SK-N-SH (cell line): Measurements from ENCODE around the gene DUSP16. TPM values are rescaled to one million over a fixed set of nuclear protein-coding genes. Genes with fewer than 3 reads are reported as not detected.

Experiments used
- CTCF ChIA-PET: fragments of 300-600, 350-600 bp; formaldehyde crosslinking; extraction: SDS; loops from one replicate; lab custom pipeline; 2021; lab: Yijun Ruan, JAX
- POLR2A ChIA-PET: fragments of 350-600 bp; sonication (Branson Sonifier 250); formaldehyde crosslinking; extraction: SDS; loops from one replicate; lab custom pipeline; 2020; ENCODE audit warnings: antibody characterized with exemption, inconsistent platforms; lab: Yijun Ruan, JAX
- DNase-seq: peaks from one replicate; pipeline ENCODE4 v3.0.0; 2012
- H2AFZ ChIP-seq: fragments of 200-600 bp; sonication (generic); 2 replicates; pipeline ENCODE4 v1.8.1; 2016; ENCODE audit warnings: antibody characterized with exemption, mild to moderate bottlenecking, low read depth
- H3F3A ChIP-seq: fragments of 200-600 bp; sonication (generic); replicated peaks from 2 replicates; pipeline ENCODE3; 2016; ENCODE audit warnings: antibody characterized with exemption, mild to moderate bottlenecking; ENCODE audit not compliant: insufficient read depth
- H3K27ac ChIP-seq, 2 experiments: fragments of 200-500 bp in 1 of 2; fragments of 200-600 bp in 1 of 2; sonication (Bioruptor generic) in 1 of 2; sonication (generic), shearing (Covaris generic) in 1 of 2; 2 replicates each; pipeline versions ENCODE4 v1.5.1 to v1.6.1; 2014 to 2016; ENCODE audit warnings: low read depth in 2 of 2, inconsistent platforms in 1 of 2, low read length in 1 of 2, mild to moderate bottlenecking in 1 of 2, mixed read lengths in 1 of 2
- H3K27me3 ChIP-seq: fragments of 200-600 bp; sonication (generic), shearing (Covaris generic); 2 replicates; pipeline ENCODE4 v1.6.1; 2016; ENCODE audit warnings: mixed run types; ENCODE audit not compliant: insufficient read depth
- H3K36me3 ChIP-seq, 2 experiments: fragments of 200-500 bp in 1 of 2; fragments of 200-600 bp in 1 of 2; sonication (Bioruptor generic) in 1 of 2; sonication (generic) in 1 of 2; replicated peaks in 1 of 2; 2 replicates each; pipeline versions ENCODE3 to v1.5.1; 2014 to 2016; ENCODE audit warnings: low read length in 1 of 2, mild to moderate bottlenecking in 1 of 2; ENCODE audit not compliant: insufficient read depth in 2 of 2, control insufficient read depth in 1 of 2
- H3K4me1 ChIP-seq, 2 experiments: fragments of 200-500 bp in 1 of 2; fragments of 200-600 bp in 1 of 2; sonication (Bioruptor generic) in 1 of 2; sonication (generic), shearing (Covaris generic) in 1 of 2; 2 replicates each; pipeline versions ENCODE4 v1.5.1 to v1.6.1; 2014 to 2016; ENCODE audit warnings: low read depth in 1 of 2, low read length in 1 of 2, mixed run types in 1 of 2; ENCODE audit not compliant: insufficient read depth in 2 of 2, control insufficient read depth in 1 of 2
- H3K4me2 ChIP-seq: fragments of 200-600 bp; sonication (generic), shearing (Covaris generic); 2 replicates; pipeline ENCODE4 v1.6.1; 2017; ENCODE audit warnings: mixed run types
- H3K4me3 ChIP-seq, 2 experiments: fragments of 200-500 bp in 1 of 2; fragments of 200-600 bp in 1 of 2; sonication (Bioruptor generic) in 1 of 2; sonication (generic), shearing (Covaris generic) in 1 of 2; 2 replicates each; pipeline versions ENCODE4 v1.5.1 to v1.8.1; 2014 to 2016; ENCODE audit warnings: low read depth in 2 of 2, inconsistent platforms in 1 of 2, low read length in 1 of 2, mild to moderate bottlenecking in 1 of 2, mixed read lengths in 1 of 2, moderate library complexity in 1 of 2
- H3K79me2 ChIP-seq: fragments of 200-600 bp; sonication (generic); 2 replicates; pipeline ENCODE4 v1.8.1; 2017; ENCODE audit warnings: mild to moderate bottlenecking; ENCODE audit not compliant: insufficient read depth
- H3K9ac ChIP-seq: fragments of 200-600 bp; sonication (generic); 2 replicates; pipeline ENCODE4 v1.6.1; 2017; ENCODE audit warnings: mixed run types
- H3K9me2 ChIP-seq: fragments of 200-600 bp; sonication (generic); 2 replicates; pipeline ENCODE4 v1.6.1; 2017; ENCODE audit warnings: mixed run types
- H3K9me3 ChIP-seq: fragments of 200-600 bp; sonication (generic); 2 replicates; pipeline ENCODE4 v1.6.1; 2017; ENCODE audit warnings: mixed run types, mild to moderate bottlenecking, moderate library complexity
- H4K20me1 ChIP-seq: fragments of 200-600 bp; sonication (generic); 2 replicates; pipeline ENCODE4 v1.6.1; 2017; ENCODE audit warnings: mild to moderate bottlenecking, mixed run types; ENCODE audit not compliant: insufficient read depth
- CHD2 ChIP-seq: fragments of 150-350 bp; IDR thresholded peaks from 2 replicates; pipeline ENCODE4 v1.6.1; 2018; ENCODE audit warnings: low read length; ENCODE audit not compliant: partially characterized antibody
- CTCF ChIP-seq: fragments of 200-600 bp; sonication (generic); IDR thresholded peaks from 2 replicates; pipeline ENCODE4 v1.6.1; 2017; ENCODE audit warnings: antibody characterized with exemption, mild to moderate bottlenecking, moderate library complexity
- ELF1 ChIP-seq: IDR thresholded peaks from 2 replicates; pipeline ENCODE4 v1.4.0; 2012
- EP300 ChIP-seq, 2 experiments: IDR thresholded peaks; 2 replicates each; pipeline versions ENCODE4 v1.4.0 to v1.6.1; 2012; ENCODE audit warnings: borderline replicate concordance in 1 of 2, low read depth in 1 of 2, low read length in 1 of 2
- EZH2phosphoT487 ChIP-seq: fragments of 200-600 bp; sonication (generic); IDR thresholded peaks from 2 replicates; pipeline ENCODE4 v1.6.1; 2017; ENCODE audit warnings: low read depth, mixed run types, mild to moderate bottlenecking, antibody characterized with exemption, moderate library complexity, borderline replicate concordance
- FOSL2 ChIP-seq: IDR thresholded peaks from 2 replicates; pipeline ENCODE4 v1.4.0; 2012; ENCODE audit warnings: low read depth, mild to moderate bottlenecking, moderate library complexity, borderline replicate concordance
- GABPA ChIP-seq: IDR thresholded peaks from 2 replicates; pipeline ENCODE4 v1.4.0; 2012; ENCODE audit warnings: low read depth, mild to moderate bottlenecking
- IRF3 ChIP-seq: fragments of 150-350 bp; IDR thresholded peaks from 2 replicates; pipeline ENCODE4 v1.6.1; 2016; ENCODE audit warnings: mild to moderate bottlenecking, low read depth, low read length
- MEF2A ChIP-seq: IDR thresholded peaks from 2 replicates; pipeline ENCODE4 v1.4.0; 2012; ENCODE audit warnings: low read depth, borderline replicate concordance
- MXI1 ChIP-seq: IDR thresholded peaks from 2 replicates; pipeline ENCODE4 v1.6.1; 2012; ENCODE audit warnings: mild to moderate bottlenecking, low read depth, low read length, improper control_type of control experiment
- NRF1 ChIP-seq: IDR thresholded peaks from 2 replicates; pipeline ENCODE4 v1.6.1; 2012; ENCODE audit warnings: low read depth, mild to moderate bottlenecking, low read length
- RAD21 ChIP-seq: IDR thresholded peaks from 2 replicates; pipeline ENCODE4 v1.6.1; 2012; ENCODE audit warnings: mild to moderate bottlenecking, low read length
- TAF1 ChIP-seq: IDR thresholded peaks from 2 replicates; pipeline ENCODE4 v1.6.1; 2012; ENCODE audit warnings: low read depth, mild to moderate bottlenecking, low read length, moderate library complexity, borderline replicate concordance
- TCF12 ChIP-seq: IDR thresholded peaks from 2 replicates; pipeline ENCODE4 v1.4.0; 2012
- WGBS: methylation state at CpG from one replicate; pipeline ENCODE4 v1.1.6; 2017; ENCODE audit warnings: low lambda C conversion rate; 5-methylcytosine and 5-hydroxymethylcytosine counted together
- polyA plus RNA-seq, 3 experiments: library from polyadenylated mRNA; depleted of rRNA; stranded (reverse); fragments of >200 nt; gene quantifications; 2 replicates each; pipeline ENCODE4 v1.2.3, GENCODE V29; 2012

The DUSP16 gene
- polyA plus RNA-seq, 1 of the 3 experiments (the other 2 are of a cell fraction): 7.1 TPM

GRCh38 chr12:12541782-12542181, 20.9 kb downstream of the DUSP16 start:
- H3F3A ChIP-seq: peaks cover 15% of the 10 kb centered on the region
- no peak overlapping the region for H3K4me3 ChIP-seq
- H3K36me3 ChIP-seq: peaks cover 4 to 20% of the 10 kb centered on the region in 2 experiments
- no peak for DNase-seq
- H2AFZ ChIP-seq: no peak overlapping the region
- POLR2A ChIA-PET: no interaction called here
- no peak overlapping the region for H3K9ac ChIP-seq
- H3K79me2 ChIP-seq: peaks cover 91% of the 10 kb centered on the region
- no peaks in the 10 kb centered on the region for H3K9me2 ChIP-seq
- no peaks in the 10 kb centered on the region for H3K9me3 ChIP-seq
- H3K27ac ChIP-seq: no peak overlapping the region
- no peak for TF ChIP-seq EP300 (IDR thresholded peaks at IDR 0.05; ENCODE audit: borderline replicate concordance in 1 of 2, low read depth in 1 of 2, low read length in 1 of 2)
- no peak for TF ChIP-seq EZH2phosphoT487
- no peak for TF ChIP-seq NRF1
- TF ChIP-seq MEF2A: no peak
- TF ChIP-seq ELF1: no peak
- TF ChIP-seq RAD21: no peak
- TF ChIP-seq MXI1: no peak
- no peak for TF ChIP-seq CHD2
- TF ChIP-seq TCF12: no peak
- no peak for TF ChIP-seq GABPA
- no peak for TF ChIP-seq FOSL2
- H4K20me1 ChIP-seq: no peaks in the 10 kb centered on the region; the same call in 1 of the 2 replicates
- whole genome bisulfite sequencing: 93% methylated on average over 4 of the region's 4 CpGs
- H3K4me1 ChIP-seq: peaks cover 2 to 5% of the 10 kb centered on the region in 2 experiments; a peak in 3 of 4 replicates
- no peaks in the 10 kb centered on the region for H3K27me3 ChIP-seq
- no peak overlapping the region for H3K4me2 ChIP-seq
- CTCF ChIA-PET: no interaction called here

- Histone ChIP-seq H3K9ac (no peak overlapping the region), H3K9me2 (no peaks in the 10 kb centered on the region), H3K9me3 (no peaks in the 10 kb centered on the region), H3K36me3 (peaks cover 4 to 12% of the 10 kb centered on the region in 2 experiments), H3F3A (peaks cover 15% of the 10 kb centered on the region), H3K27me3 (no peaks in the 10 kb centered on the region), H3K4me1 (peaks cover 2 to 5% of the 10 kb centered on the region in 2 experiments; a peak in 3 of 4 replicates), H3K27ac (no peak overlapping the region), H3K79me2 (peaks cover 91% of the 10 kb centered on the region), H2AFZ (no peak overlapping the region), H3K4me3 (no peak overlapping the region), H3K4me2 (no peak overlapping the region), H4K20me1 (no peaks in the 10 kb centered on the region)
- POLR2A ChIA-PET: no interaction called here
- TF ChIP-seq GABPA (no peak), TAF1 (no peak), MXI1 (no peak), IRF3 (no peak), MEF2A (no peak), CTCF (no peak), FOSL2 (no peak)
- WGBS: 96% methylated on average over 5 of the region's 5 CpGs
- no peak for DNase-seq
- CTCF ChIA-PET: interaction anchor here (0.6 kb wide), 1 partner anchor 11 kb away, joined by 3 read pairs; no protein-coding TSS in a partner anchor
Measured at GRCh38 chr12:12540261-12541013, 22.2 kb downstream of the DUSP16 start.
